HepG2 (cell line): ENCODE measurements around the gene ERCC5. TPM values are rescaled to one million over a fixed set of nuclear protein-coding genes. Genes with fewer than 3 reads are reported as not detected.

ENCODE experiments used
- ARID3A ChIP-seq: IDR thresholded peaks from 2 replicates; pipeline ENCODE4 v1.6.1; 2012; ENCODE audit warnings: low read depth, low read length, improper control_type of control experiment
- BCL6 ChIP-seq: IDR thresholded peaks from 2 replicates; pipeline ENCODE4 v1.6.1; 2016; ENCODE audit warnings: missing genetic modification reagents, missing compliant biosample characterization
- CENPX ChIP-seq: sonication (generic); formaldehyde crosslinking; IDR thresholded peaks from 2 replicates; pipeline ENCODE4 v1.9.0; 2021; ENCODE audit warnings: mild to moderate bottlenecking, missing genetic modification reagents, moderate library complexity
- EED ChIP-seq: sonication (generic); formaldehyde crosslinking; IDR thresholded peaks from 2 replicates; pipeline ENCODE4 v1.5.0; 2020; ENCODE audit warnings: mild to moderate bottlenecking, missing genetic modification reagents
- ELF3 ChIP-seq: IDR thresholded peaks from 2 replicates; pipeline ENCODE4 v1.6.1; 2016; ENCODE audit warnings: missing genetic modification reagents, missing compliant biosample characterization
- EP300 ChIP-seq, 3 experiments: sonication (generic) in 1 of 3; formaldehyde crosslinking in 1 of 3; IDR thresholded peaks; 2 replicates each; pipeline versions ENCODE4 v1.5.1 to v1.6.1; 2011 to 2020; ENCODE audit warnings: low read depth in 2 of 3, low read length in 2 of 3, borderline replicate concordance in 1 of 3, improper control_type of control experiment in 1 of 3, mild to moderate bottlenecking in 1 of 3, missing genetic modification reagents in 1 of 3, moderate library complexity in 1 of 3
- ETS1 ChIP-seq: sonication (generic); formaldehyde crosslinking; IDR thresholded peaks from 2 replicates; pipeline ENCODE4 v1.4.0; 2020; ENCODE audit warnings: missing genetic modification reagents
- FOXA3 ChIP-seq: IDR thresholded peaks from 2 replicates; pipeline ENCODE4 v1.6.1; 2016; ENCODE audit warnings: missing genetic modification reagents, missing compliant biosample characterization
- FOXM1 ChIP-seq: sonication (generic); formaldehyde crosslinking; IDR thresholded peaks from 2 replicates; pipeline ENCODE4 v1.5.0; 2020; ENCODE audit warnings: missing genetic modification reagents
- FOXP4 ChIP-seq: sonication (generic); formaldehyde crosslinking; IDR thresholded peaks from 2 replicates; pipeline ENCODE4 v1.4.0; 2020; ENCODE audit warnings: missing genetic modification reagents
- GLI4 ChIP-seq: sonication (generic); formaldehyde crosslinking; IDR thresholded peaks from 2 replicates; pipeline ENCODE4 v1.5.1; 2020; ENCODE audit warnings: missing genetic modification reagents, mild to moderate bottlenecking, moderate library complexity, borderline replicate concordance
- HNF4A ChIP-seq: sonication (generic); formaldehyde crosslinking; IDR thresholded peaks from 2 replicates; pipeline ENCODE4 v1.4.0; 2020; ENCODE audit warnings: missing genetic modification reagents
- KAT8 ChIP-seq: IDR thresholded peaks from 2 replicates; pipeline ENCODE4 v1.6.1; 2016; ENCODE audit warnings: missing genetic modification reagents, missing compliant biosample characterization
- KDM2A ChIP-seq: sonication (generic); formaldehyde crosslinking; IDR thresholded peaks from 2 replicates; pipeline ENCODE4 v1.4.0; 2020; ENCODE audit warnings: low read depth, missing genetic modification reagents, borderline replicate concordance
- MBNL3 ChIP-seq: fragments of 250-450 bp; sonication (Bioruptor Pico); conservative IDR thresholded peaks from 2 replicates; pipeline ENCODE4 v1.8.0; 2022; ENCODE audit warnings: mild to moderate bottlenecking, inconsistent platforms
- NR2F1 ChIP-seq, 2 experiments: fragments of 450-650 bp in 1 of 2; formaldehyde crosslinking in 1 of 2; IDR thresholded peaks; 2 replicates each; pipeline versions ENCODE4 v1.5.0 to v1.6.1; 2016 to 2020; ENCODE audit warnings: mild to moderate bottlenecking in 1 of 2, missing compliant biosample characterization in 1 of 2, missing genetic modification reagents in 1 of 2, moderate library complexity in 1 of 2
- RXRA ChIP-seq: sonication (generic); formaldehyde crosslinking; IDR thresholded peaks from 2 replicates; pipeline ENCODE4 v1.5.1; 2020; ENCODE audit warnings: missing genetic modification reagents
- TBL1XR1 ChIP-seq: fragments of 150-350 bp; IDR thresholded peaks from 2 replicates; pipeline ENCODE4 v1.6.1; 2014; ENCODE audit warnings: borderline replicate concordance, low read length; ENCODE audit not compliant: partially characterized antibody
- TFAP4 ChIP-seq: sonication (generic); IDR thresholded peaks from 2 replicates; pipeline ENCODE4 v1.6.1; 2016; ENCODE audit warnings: low read depth, borderline replicate concordance
- ZBTB20 ChIP-seq: sonication (generic); formaldehyde crosslinking; IDR thresholded peaks from 2 replicates; pipeline ENCODE4 v1.8.1; 2023; ENCODE audit warnings: missing genetic modification reagents, low read depth, mild to moderate bottlenecking, borderline replicate concordance
- ZGPAT ChIP-seq: IDR thresholded peaks from 2 replicates; pipeline ENCODE4 v1.6.1; 2016; ENCODE audit warnings: mild to moderate bottlenecking
- ZNF496 ChIP-seq: sonication (generic); formaldehyde crosslinking; IDR thresholded peaks from 2 replicates; pipeline ENCODE4 v1.8.1; 2023; ENCODE audit warnings: mild to moderate bottlenecking, moderate library complexity, missing genetic modification reagents; ENCODE audit not compliant: insufficient replicate concordance
- ZNF816 ChIP-seq: sonication (generic); formaldehyde crosslinking; IDR thresholded peaks from 2 replicates; pipeline ENCODE4 v1.8.0; 2022; ENCODE audit warnings: missing genetic modification reagents, mild to moderate bottlenecking, borderline replicate concordance
- polyA plus RNA-seq, 8 experiments: library from polyadenylated mRNA; depleted of rRNA in 3 of 8; stranded (reverse) in 7 of 8; unstranded in 1 of 8; fragments of >200 nt; fragmentation: Illumina TruSeq in 4 of 8; extraction: Trizol in 4 of 8; gene quantifications; 2 replicates each; pipeline versions ENCODE4 v1.2.1 to v1.2.3, GENCODE V29; 2011 to 2016; ENCODE audit warnings: low read depth in 4 of 8, missing spikeins in 1 of 8, mixed read lengths in 1 of 8; ENCODE audit not compliant: insufficient read depth in 1 of 8
- total RNA-seq, 5 experiments: library from RNA; depleted of rRNA; stranded (reverse); fragments of >200 nt; fragmentation: Illumina TruSeq; extraction: Trizol; gene quantifications; 2 replicates each; pipeline ENCODE4 v1.2.3, GENCODE V29; 2016; ENCODE audit warnings: low read depth in 1 of 5

The ERCC5 gene
- total and polyA plus RNA-seq, 2 of the 13 experiments (the other 11 are each of a cell fraction or from before 2014, with no cell fraction given), result 12.9 to 35.5 TPM

- TF ChIP-seq ZGPAT (CRISPR knock-in tag), result 0 out of 2 replicates have a peak, but pooled peaks have one; percentile 26
- TF ChIP-seq FOXA3, result peak; percentile 83
- TF ChIP-seq FOXM1 (CRISPR knock-in tag), result no peak
- TF ChIP-seq BCL6 (CRISPR knock-in tag), result peak; percentile 40; the same call in 1 of the 2 replicates
- no peak for TF ChIP-seq RXRA (CRISPR knock-in tag)
- no peak for TF ChIP-seq MBNL3 (CRISPR knock-in tag)
- peak; percentile 36; the same call in 1 of the 2 replicates for TF ChIP-seq TFAP4
- no peak for TF ChIP-seq ETS1 (CRISPR knock-in tag)
- TF ChIP-seq EED (CRISPR knock-in tag), result no peak
- TF ChIP-seq ELF3 (CRISPR knock-in tag), result 0 out of 2 replicates have a peak, but pooled peaks have one; percentile 23
- no peak for TF ChIP-seq ZNF496 (CRISPR knock-in tag)
- TF ChIP-seq NR2F1 (CRISPR knock-in tag; IDR thresholded peaks at IDR 0.05), result 0 out of 4 replicates have a peak, but pooled peaks of 1 of the 2 experiments have one; percentile 52
- TF ChIP-seq TBL1XR1, result no peak
- TF ChIP-seq EP300 (IDR thresholded peaks at IDR 0.05; ENCODE audit: low read depth in 2 of 2, low read length in 2 of 2), result peak in 1 of 2 experiments; percentile 56; a peak in 2 of 4 replicates
- no peak for TF ChIP-seq EP300 (CRISPR knock-in tag; IDR thresholded peaks at IDR 0.05; ENCODE audit: borderline replicate concordance)
- no peak for TF ChIP-seq ZNF816 (CRISPR knock-in tag)
- no peak for TF ChIP-seq ZBTB20 (CRISPR knock-in tag)
- peak; percentile 81 for TF ChIP-seq HNF4A
- TF ChIP-seq GLI4 (CRISPR knock-in tag), result no peak
- no peak for TF ChIP-seq CENPX (CRISPR knock-in tag)
- TF ChIP-seq KDM2A, result no peak
- no peak for TF ChIP-seq KAT8 (CRISPR knock-in tag)
- peak; percentile 63; the same call in 1 of the 2 replicates for TF ChIP-seq FOXP4 (CRISPR knock-in tag)
- TF ChIP-seq ARID3A, result peak; percentile 90
Observed at GRCh38 chr13:102900193-102900608, 54.4 kb downstream of the ERCC5 start (continued).
